PC-3 (cell line): ENCODE results near the gene MXD3. TPM values are rescaled to one million over a fixed set of nuclear protein-coding genes. Genes with fewer than 3 reads are reported as not detected.

Experiments
- ATAC-seq: fragments of 200-7000 bp; cut with Tn5 transposase; 2 replicates; pipeline ENCODE4 v1.9.1; 2020; ENCODE audit warnings: mild to moderate bottlenecking, moderate library complexity
- BruUV-seq: library from RNA; stranded (reverse); fragments of 400-500 nt; replicated peaks from 2 replicates; lab custom pipeline; 2021; lab: Mats Ljungman, UMichigan
- CTCF ChIA-PET: fragments of 300-600 bp; sonication (Branson Sonifier 250); formaldehyde crosslinking; loops from one replicate; lab custom pipeline; 2022; ENCODE audit warnings: antibody characterized with exemption; lab: Charles Lee
- POLR2A ChIA-PET: fragments of 300-600 bp; sonication (Branson Sonifier 250); formaldehyde crosslinking; loops from one replicate; lab custom pipeline; 2022; ENCODE audit warnings: antibody characterized with exemption; ENCODE audit not compliant: unreplicated experiment; lab: Charles Lee
- DNase-seq: peaks from one replicate; pipeline ENCODE4 v3.0.0-alpha.2; 2015
- H2AFZ ChIP-seq: fragments of 300-600 bp; sonication (generic); 2 replicates; pipeline ENCODE4 v1.6.0; 2016; ENCODE audit warnings: antibody characterized with exemption, low read length
- H3F3A ChIP-seq: fragments of 300-600 bp; sonication (generic); one replicate; pipeline ENCODE4 v1.6.0; 2017; ENCODE audit warnings: antibody characterized with exemption, low read length, control low read depth, mild to moderate bottlenecking; ENCODE audit not compliant: unreplicated experiment
- H3K27ac ChIP-seq: fragments of 300-600 bp; sonication (generic); 2 replicates; pipeline ENCODE4 v1.5.1; 2016; ENCODE audit warnings: mild to moderate bottlenecking, low read length
- H3K27me3 ChIP-seq: fragments of 300-600 bp; sonication (generic); 2 replicates; pipeline ENCODE4 v1.6.1; 2016; ENCODE audit warnings: low read length, mixed read lengths
- H3K36me3 ChIP-seq: fragments of 300-600 bp; sonication (generic); 2 replicates; pipeline ENCODE4 v1.6.1; 2016; ENCODE audit warnings: low read depth, mixed run types, low read length, mixed read lengths
- H3K4me1 ChIP-seq: fragments of 300-600 bp; sonication (generic); 2 replicates; pipeline ENCODE4 v1.5.1; 2016; ENCODE audit warnings: low read length; ENCODE audit not compliant: insufficient read depth
- H3K4me2 ChIP-seq: fragments of 300-600 bp; sonication (generic); 2 replicates; pipeline ENCODE4 v1.6.0; 2016; ENCODE audit warnings: low read length
- H3K4me3 ChIP-seq: fragments of 300-600 bp; sonication (generic); 2 replicates; pipeline ENCODE4 v1.5.1; 2016; ENCODE audit warnings: mild to moderate bottlenecking, low read length, mixed read lengths
- H3K79me2 ChIP-seq: fragments of 300-600 bp; sonication (generic); 2 replicates; pipeline ENCODE4 v1.6.1; 2017; ENCODE audit warnings: low read length, mixed read lengths
- H3K9ac ChIP-seq: fragments of 300-600 bp; sonication (generic); 2 replicates; pipeline ENCODE4 v1.6.0; 2016; ENCODE audit warnings: mild to moderate bottlenecking, low read length
- H3K9me2 ChIP-seq: fragments of 300-600 bp; sonication (generic); replicated peaks from 2 replicates; pipeline ENCODE4 v1.6.1; 2016; ENCODE audit warnings: mixed run types, low read length, mixed read lengths
- H3K9me3 ChIP-seq: fragments of 300-600 bp; sonication (generic); 2 replicates; pipeline ENCODE4 v1.6.1; 2016; ENCODE audit warnings: low read length, mixed read lengths
- H4K20me1 ChIP-seq: fragments of 300-600 bp; sonication (generic); 2 replicates; pipeline ENCODE4 v1.6.1; 2016; ENCODE audit warnings: low read length, mixed read lengths
- CTCF ChIP-seq: fragments of 300-600 bp; sonication (generic); conservative IDR thresholded peaks from 2 replicates; pipeline ENCODE4 v1.5.1; 2017; ENCODE audit warnings: antibody characterized with exemption, low read depth, mild to moderate bottlenecking, low read length
- EZH2 ChIP-seq: fragments of 300-600 bp; sonication (generic); IDR thresholded peaks from one replicate; pipeline ENCODE4 v1.6.1; 2017; ENCODE audit warnings: antibody characterized with exemption, mild to moderate bottlenecking, low read length; ENCODE audit not compliant: unreplicated experiment
- EZH2phosphoT487 ChIP-seq: fragments of 300-600 bp; sonication (generic); IDR thresholded peaks from 2 replicates; pipeline ENCODE4 v1.6.1; 2018; ENCODE audit warnings: mild to moderate bottlenecking, antibody characterized with exemption, low read length, borderline replicate concordance
- intact Hi-C: fragments of 100-400 bp; cut with micrococcal nuclease; formaldehyde crosslinking; loops from 2 replicates; pipeline ENCODE4 v1.9.0; 2023
- total RNA-seq: library from RNA; depleted of rRNA; stranded (reverse); fragments of >200 nt; gene quantifications from 2 replicates; pipeline ENCODE4 v1.2.3, GENCODE V29; 2014

The MXD3 gene
- total RNA-seq, 1 experiment from 2014 or later = 45.7 TPM

GRCh38 chr5:177339107-177339638, 27.5 kb upstream of the MXD3 start:
- no TSS peak for BruUV-seq
- Histone ChIP-seq H2AFZ (no peak overlapping the region), H3K36me3 (peaks cover 25% of the 10 kb centered on the region; the same call in 1 of the 2 replicates), H3F3A (no peaks in the 10 kb centered on the region), H3K27ac (no peak overlapping the region), H3K79me2 (peaks cover 43% of the 10 kb centered on the region), H3K9me2 (no peaks in the 10 kb centered on the region), H3K4me3 (no peak overlapping the region), H3K27me3 (no peaks in the 10 kb centered on the region), H4K20me1 (0 out of 2 replicates have a peak, but pooled peaks cover 4% of the 10 kb centered on the region), H3K4me1 (no peaks in the 10 kb centered on the region), H3K4me2 (no peak overlapping the region), H3K9ac (no peak overlapping the region), H3K9me3 (no peaks in the 10 kb centered on the region)
- DNase-seq (no peak), ATAC-seq (peak; percentile 48)
- POLR2A ChIA-PET = interaction anchor here (0.7 kb wide), 1 partner anchor 11 kb away, joined by 5 read pairs; no protein-coding TSS in a partner anchor
- TF ChIP-seq CTCF (no peak), EZH2phosphoT487 (no peak), EZH2 (no peak)
- CTCF ChIA-PET = no interaction called here
- intact Hi-C loops = no loop called here

GRCh38 chr5:177338251-177339106, 26.8 kb upstream of the MXD3 start:
- no peak overlapping the region for H3K4me2 ChIP-seq
- BruUV-seq = no TSS peak
- no peak overlapping the region for H3K4me3 ChIP-seq
- H3F3A ChIP-seq = no peaks in the 10 kb centered on the region
- no peaks in the 10 kb centered on the region for H3K9me2 ChIP-seq
- TF ChIP-seq CTCF (no peak), EZH2phosphoT487 (no peak), EZH2 (no peak)
- H3K27me3 ChIP-seq = no peaks in the 10 kb centered on the region
- 0 out of 2 replicates have a peak, but pooled peaks cover 4% of the 10 kb centered on the region for H4K20me1 ChIP-seq
- no peak for ATAC-seq
- no peaks in the 10 kb centered on the region for H3K9me3 ChIP-seq
- H3K79me2 ChIP-seq = peaks cover 36% of the 10 kb centered on the region
- no peaks in the 10 kb centered on the region for H3K4me1 ChIP-seq
- no peak overlapping the region for H3K9ac ChIP-seq
- no peak overlapping the region for H3K27ac ChIP-seq
- peaks cover 25% of the 10 kb centered on the region; the same call in 1 of the 2 replicates for H3K36me3 ChIP-seq
- H2AFZ ChIP-seq = no peak overlapping the region
- intact Hi-C loops = no loop called here
- CTCF ChIA-PET = no interaction called here
- POLR2A ChIA-PET = interaction anchor here (0.7 kb wide), 1 partner anchor 10 kb away, joined by 5 read pairs; no protein-coding TSS in a partner anchor
- no peak for DNase-seq
